ENCODE results near the gene PPP4C. TPM values are rescaled to one million over a fixed set of nuclear protein-coding genes. Genes with fewer than 3 reads are reported as not detected.
"Not testable (repeated sequence)": the region's sequence is repeated elsewhere in the genome, so short reads cannot be mapped to it uniquely, and the experiment has no call there.

PPP4C gene
- polyA plus RNA-seq (2013, experiment 1 of 2; ENCODE audit: insufficient read length), result 116 TPM
- polyA plus RNA-seq (2013, experiment 2 of 2; ENCODE audit: insufficient read length), result 115 TPM

DNA sequence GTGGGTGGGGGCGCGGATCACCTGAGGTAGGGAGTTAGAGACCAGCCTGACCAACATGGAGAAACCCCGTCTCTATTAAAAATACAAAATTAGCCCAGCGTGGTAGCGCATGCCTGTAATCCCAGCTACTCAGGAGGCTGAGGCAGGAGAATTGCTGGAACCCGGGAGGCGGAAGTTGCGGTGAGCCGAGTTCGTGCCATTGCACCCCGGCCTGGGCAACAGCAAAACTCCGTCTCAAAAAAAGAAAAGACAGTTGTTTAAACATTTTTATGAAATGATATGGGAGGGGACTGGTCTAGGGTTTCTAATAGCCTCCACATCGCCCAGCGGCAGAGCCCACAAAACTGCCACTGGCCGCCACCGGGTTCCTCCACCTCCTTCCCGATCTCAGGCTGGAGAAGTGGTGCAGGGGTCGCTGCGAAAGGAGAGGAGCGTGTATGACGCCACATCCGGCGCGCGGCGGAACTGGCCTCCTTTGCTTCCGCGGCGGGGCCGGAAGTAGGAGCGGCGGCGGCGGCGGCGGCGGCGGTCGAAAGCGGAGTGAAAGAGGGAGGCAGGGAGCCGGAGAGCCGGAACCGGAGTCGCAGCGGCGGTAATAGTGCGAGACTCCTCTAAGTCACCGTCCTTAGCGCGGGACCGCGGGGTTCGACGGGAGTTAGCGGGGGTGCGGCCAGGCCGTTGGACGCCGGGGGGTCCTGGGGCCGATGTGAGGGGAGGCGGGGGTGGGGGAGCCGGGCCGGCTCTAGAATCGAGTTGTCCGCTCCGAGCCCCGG lies at the start of gene PPP4C:
Gene PPP4C (plus strand): TSS at position 492 of the 773 bp plus-strand sequence. CDS start 384 bp downstream, outside the sequence.
- DNase-seq, result peak; percentile 89

DNA sequence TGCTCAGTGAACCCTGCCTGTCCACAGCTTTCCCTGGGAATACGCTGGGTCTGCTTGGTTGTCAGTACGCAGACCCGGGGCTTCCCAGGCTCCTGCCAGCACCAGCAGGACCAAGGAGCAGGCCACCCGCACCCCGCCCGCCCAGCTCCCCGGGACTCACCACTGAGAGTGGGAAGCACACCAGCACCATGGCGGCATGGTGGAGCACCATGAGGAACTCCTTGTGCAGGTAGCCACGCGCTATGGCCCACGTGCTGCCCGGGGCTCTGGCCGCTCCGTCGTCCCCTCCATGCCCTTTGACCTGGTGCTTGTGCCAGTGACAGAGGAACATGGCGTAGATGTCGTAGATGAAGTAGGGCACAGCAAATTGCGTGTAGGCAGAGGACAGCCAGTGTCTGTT lies 49.3 kb upstream of the PPP4C start:
- DNase-seq, result no peak

DNA sequence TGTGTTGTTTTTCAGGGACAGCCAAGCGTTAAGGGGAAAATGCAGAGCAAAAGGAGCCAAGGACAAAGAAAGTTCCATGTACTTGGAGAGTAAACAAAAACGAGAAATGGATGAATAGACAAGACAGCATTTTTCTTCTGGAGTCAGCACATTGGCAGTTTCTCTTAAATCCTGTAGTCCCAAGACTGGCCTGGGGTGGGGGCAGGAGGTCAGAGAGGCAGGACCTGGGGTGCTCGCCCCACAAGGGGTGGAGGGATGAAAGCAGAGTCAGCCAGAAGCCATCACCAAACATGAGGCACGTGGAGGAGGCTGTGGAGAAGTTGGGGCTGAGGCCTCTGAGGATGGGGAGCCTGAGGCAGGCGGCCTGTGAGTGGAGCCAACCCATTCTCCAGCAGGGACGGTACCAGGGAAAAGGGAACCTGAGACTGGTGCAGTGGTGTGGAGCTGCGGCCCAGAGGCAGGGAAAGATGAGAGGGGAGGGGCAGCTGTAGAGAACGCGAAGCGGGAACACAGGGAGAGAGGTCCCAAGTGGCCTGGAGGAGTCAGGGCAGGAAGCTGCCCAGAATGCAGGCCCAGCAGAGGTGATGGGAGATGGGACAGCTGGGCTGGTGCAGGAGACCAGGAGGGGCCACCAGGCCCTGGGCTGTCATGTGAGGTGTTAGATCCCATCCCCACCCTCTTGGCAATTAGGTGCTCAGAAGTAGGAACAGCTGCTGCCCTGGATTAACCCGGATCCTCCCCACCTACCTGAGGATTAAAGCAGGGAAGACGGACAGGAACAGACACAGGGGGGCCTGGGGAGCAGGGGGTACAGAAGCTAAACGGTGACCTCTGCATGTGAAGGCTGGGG lies 48.0 kb upstream of the PPP4C start:
- DNase-seq, result no peak

DNA sequence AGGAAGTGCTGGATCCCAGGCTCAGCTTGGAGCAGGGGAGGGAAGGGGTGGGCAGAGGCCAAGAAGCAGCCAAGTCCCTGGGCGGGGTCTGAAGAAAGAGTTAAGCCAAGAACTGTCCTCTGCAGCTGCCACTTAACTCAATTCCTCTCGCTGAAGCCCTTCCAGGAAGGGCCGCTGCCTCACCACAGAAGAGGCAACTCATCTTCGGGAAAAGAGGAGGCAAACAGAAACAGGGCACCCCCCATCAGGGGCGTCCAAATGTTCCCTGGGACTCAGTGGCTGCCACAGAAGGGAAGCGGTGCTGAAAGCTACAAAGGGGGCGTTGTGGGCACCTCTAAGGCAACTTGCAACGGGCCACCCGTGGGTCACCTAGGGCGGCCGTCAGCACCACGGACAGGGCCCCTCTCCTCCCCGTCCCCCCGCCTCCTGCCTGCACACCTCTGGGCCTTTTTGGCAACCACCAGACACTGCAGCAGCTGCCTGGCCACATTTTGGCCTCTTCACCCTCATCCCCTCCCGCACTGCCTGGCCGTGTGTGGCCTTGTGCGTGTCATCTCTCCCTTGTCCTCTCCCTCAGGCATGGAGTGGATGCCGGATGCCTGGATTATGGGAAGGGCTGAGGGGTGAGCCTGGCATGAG lies 47.2 kb upstream of the PPP4C start:
- no peak for DNase-seq

DNA sequence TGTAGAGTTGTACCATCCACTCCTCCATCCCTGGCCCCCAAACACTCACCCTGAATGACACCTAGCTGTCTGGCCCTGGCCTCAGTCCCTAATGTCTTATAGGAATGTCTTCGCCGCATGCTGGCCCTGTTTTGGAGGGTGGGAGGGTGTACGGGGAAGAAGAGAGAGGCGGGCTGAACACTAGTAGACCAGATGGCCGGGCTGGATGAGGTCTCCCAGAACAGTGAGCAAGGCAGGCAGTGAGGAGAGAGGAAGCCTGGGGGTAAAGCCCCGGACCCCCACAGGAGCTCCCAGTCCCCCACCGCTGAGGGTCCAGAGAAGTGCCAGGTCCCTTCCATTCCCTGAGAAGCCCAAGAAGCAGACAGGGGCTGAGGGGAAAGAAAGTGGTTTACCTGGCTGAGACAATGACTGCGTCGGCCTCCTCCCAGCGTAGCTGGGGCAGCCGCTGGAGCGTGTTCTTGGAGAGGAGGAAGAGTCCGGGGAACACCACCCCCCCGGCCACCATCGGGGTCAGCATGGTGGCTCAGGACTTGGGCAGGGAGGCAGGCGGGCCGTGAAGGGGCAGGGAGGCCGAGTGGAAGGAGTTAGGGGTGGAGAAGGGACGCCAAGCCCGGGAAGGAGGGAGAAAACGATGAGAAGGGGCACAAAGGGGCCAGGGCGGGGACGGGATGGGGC lies 45.6 kb upstream of the PPP4C start:
- no peak for DNase-seq

DNA sequence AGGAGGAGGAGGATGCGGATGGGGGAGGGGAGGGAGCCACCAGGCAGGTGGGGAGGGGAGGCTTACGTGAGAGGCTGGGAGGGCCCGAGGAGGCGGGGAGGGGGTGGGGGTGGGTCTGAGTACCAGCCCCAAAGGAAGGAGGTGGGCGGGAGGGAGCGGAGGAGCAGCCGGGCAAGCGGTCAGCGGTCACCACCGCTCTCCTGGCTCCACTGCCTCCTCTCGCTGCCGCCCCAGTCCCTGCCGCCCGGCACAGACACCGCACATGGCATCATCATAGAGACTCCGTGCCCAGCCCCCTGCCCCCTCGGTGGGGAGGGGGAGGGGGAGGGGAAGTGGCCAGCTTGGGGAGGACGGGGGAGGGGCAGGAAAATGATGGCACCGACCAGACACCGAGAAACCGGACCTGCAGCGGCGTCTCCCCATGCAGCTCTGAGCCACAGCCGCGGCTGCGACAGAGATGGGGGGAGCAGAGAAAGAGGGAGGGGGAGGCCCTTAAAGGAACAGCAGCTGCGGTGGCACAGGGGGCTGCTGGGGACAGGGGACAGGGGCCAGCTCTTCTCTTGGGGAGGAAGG lies 44.9 kb upstream of the PPP4C start, which contains the start of gene TLCD3B:
Gene TLCD3B (minus strand): TSS at position 431 of the 573 bp plus-strand sequence. CDS start 744 bp downstream, outside the sequence.
- DNase-seq, result no peak

DNA sequence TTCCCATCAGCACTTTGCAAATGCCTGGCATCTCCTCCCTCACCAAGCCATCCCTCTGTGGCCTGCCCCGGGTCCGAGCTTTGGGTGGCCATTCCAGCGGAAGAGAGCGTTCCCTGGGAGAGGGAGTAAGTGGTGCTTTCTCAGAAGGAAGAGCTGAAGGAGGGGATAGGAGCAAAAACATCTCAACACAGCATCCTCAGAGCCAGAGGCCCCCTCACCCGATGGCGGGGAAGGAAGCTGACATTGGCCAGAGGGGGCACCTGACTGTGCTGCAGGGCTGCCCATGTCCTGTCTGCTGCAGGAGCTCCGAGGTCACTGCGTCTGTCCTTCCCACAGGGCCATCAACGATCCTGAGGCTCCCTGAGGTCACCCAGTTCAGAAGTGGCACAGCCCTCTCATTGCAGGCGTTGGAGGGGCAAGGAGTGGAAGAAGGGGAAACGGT lies 44.3 kb upstream of the PPP4C start:
- DNase-seq, result no peak

DNA sequence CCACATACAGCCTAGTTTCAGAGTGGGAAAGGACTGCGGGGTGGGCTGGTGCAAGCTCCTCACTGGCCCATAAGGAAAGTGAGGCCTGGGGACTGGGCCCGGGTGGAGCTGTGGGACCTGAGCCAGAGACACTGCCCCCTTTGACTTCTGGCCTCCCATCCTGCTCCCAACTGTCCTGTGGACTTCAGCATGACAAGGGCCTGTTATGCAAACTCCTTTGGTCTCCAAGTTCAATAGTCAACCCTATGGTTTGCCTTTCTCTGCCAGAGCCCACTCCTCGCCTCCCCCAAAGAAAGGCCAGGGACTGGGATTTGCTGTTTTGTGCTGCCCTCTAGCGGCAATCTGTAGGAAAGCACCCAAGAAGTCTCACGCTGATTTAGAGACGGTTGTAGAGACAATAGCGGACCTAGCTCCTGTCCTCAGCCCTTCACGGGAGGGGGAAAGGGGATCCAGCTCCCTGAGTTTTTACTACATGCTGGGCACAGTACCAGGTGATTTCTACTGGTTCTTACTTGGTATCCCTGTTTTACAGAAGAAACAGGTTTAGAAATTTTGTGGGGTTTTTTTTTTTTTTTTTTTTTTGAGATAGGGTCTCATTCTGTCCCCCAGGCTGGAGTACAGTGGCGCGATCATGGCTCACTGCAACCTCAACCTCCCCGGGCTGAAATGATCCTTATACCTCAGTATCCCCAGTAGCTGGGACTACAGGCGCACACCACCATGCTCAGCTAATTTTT lies 43.5 kb upstream of the PPP4C start:
- peak; percentile 54 for DNase-seq

DNA sequence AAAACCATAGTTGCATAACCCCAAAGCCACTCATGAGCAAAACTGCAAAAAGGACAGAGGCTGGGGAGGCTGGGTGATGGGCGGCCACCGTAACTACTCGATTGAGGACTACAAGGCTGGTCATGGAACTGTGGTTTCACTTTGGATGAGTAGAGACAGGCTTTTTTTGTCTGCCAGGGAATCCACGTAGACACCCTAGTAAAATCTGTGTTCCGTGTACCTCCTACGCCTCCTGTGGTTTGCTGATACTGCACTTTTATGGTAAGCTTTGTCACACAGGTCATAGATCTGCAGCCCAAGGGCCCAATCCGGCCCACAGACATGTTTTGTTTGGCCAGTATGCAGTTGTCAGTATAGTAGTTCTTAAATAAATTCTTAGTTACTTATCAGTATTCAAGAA lies 42.5 kb upstream of the PPP4C start:
- DNase-seq, result no peak

DNA sequence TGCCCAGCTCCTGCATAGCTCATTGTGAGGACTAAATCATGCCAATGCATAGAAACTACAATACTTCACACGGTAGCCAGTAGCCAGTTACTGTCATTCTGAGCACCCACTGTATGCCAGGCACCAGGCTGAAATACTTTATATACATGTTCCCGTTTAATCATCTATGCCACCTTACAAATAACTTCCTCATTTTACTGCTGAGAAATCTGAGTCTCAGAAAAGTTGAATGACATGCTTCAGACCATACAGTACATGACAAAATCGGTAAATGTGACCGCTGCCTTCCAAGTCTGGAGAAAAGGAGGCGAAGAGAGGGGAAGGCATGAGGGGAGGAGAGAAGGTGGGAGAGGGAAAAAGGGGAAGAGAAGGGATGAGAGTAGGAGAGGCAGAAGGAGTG lies 35.6 kb upstream of the PPP4C start:
- DNase-seq, result no peak

DNA sequence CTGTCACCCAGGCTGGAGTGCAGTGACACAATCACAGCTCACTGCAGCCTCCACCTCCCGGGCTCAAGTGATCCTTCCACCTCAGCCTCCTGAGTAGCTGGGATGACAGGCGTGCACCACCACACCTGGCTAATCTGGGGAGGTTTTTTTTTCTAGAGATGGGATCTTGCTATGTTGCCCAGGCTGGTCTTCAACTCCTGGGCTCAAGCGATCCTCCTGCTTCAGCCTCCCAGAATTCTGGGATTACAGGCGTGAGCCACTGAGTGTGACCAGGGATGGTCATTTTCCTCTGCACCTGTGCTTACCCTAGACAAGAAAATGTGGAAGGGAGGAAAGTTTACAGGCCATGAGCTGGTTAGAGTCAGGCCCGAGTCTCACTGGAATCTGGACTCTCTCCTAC lies 35.1 kb upstream of the PPP4C start:
- not testable (repeated sequence) for DNase-seq

DNA sequence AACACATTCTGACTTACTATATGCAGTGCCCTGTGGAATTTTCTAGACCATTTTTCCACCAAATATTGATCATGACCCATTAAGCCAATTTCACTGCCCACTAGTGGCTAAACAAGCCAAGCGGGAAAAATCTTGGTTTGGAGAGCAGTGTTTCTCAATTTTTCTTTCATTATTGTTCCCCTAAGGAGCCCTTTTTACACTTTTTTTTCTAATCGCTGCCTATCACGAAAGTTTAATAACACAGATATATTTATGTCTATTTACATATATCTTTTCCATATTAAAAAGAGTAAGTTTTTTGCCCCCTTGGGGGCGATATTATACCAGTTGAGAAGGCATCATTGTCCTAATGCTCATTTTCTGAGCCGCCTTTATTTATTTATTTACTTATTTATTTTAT lies 34.0 kb upstream of the PPP4C start:
- peak; percentile 36 for DNase-seq

DNA sequence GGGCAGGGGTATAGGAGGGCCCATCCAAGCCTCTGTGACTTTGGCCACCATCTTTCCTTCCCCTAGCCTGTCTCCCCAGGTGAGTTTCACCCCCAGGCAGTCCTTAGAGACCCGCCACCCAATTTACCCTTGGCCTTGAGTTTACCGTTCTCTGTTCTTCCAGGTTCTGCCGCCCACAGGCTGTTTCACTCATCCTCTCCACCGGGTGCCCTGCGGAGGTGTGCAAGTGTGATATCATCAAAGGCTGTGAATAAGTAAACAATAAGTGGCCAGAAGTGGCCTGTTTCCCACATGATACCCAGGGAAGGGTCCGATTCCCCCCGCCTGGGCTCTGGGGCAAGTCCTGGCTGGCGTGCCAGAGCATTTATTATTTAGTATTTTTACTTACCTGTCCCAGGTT lies 29.6 kb upstream of the PPP4C start:
- no peak for DNase-seq

DNA sequence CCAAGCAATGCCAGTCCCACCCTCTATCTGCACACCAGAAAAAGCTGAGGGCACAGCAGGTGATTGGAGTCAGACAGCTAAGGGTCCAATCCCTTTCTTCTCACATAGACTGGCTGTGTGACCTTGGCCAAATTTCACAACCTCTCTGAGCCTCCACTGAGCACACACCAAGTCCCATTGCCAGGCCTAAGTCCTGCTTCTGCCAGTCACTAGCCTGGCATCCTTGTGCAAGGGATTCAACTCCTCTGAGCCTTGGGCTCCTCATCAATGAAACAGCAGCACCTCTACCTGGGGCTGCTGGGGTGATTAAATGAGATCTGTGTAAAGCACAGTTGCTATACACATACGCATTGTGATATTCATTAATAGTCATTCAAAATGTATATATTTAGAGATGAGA lies 29.2 kb upstream of the PPP4C start:
- DNase-seq, result no peak

DNA sequence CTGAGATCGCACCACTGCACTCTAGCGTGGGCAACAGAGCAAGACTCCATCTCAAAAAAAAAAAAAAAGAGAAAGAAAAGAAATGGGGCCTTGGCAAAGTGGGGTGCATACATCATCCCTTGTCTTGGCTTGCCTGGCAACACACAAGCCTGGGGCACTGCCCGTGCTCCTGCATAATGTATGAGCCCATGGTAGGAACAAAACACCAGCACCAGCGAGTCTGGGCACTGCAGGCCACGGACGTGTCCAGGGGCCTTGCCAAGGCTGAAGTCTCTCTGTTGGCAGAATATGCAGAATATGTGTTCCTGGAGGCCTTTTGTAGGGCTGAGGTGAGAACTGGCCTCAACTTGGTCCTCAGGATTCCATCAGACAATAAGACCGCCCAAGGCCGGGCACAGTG lies 25.9 kb upstream of the PPP4C start:
- no peak for DNase-seq

DNA sequence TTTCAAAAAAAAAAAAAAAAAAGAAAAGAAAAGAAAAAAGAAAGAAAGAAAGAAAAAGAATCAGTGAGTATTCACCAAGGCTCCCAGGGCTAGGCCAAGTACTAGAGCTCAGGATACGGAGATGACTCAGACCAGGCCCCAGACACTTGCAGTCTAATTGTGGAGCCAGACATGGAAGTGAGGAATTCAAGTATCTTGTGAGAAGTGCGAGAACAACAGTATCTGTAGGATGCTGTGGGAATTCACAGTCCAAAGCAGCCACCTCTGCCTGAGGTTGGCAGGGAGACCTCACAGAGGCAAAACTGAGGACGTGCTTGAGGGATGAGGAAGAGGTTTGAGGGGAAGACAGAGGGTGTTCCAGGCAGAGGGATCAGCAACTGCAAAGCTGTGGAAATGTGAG lies 24.3 kb upstream of the PPP4C start:
- peak; percentile 64 for DNase-seq

DNA sequence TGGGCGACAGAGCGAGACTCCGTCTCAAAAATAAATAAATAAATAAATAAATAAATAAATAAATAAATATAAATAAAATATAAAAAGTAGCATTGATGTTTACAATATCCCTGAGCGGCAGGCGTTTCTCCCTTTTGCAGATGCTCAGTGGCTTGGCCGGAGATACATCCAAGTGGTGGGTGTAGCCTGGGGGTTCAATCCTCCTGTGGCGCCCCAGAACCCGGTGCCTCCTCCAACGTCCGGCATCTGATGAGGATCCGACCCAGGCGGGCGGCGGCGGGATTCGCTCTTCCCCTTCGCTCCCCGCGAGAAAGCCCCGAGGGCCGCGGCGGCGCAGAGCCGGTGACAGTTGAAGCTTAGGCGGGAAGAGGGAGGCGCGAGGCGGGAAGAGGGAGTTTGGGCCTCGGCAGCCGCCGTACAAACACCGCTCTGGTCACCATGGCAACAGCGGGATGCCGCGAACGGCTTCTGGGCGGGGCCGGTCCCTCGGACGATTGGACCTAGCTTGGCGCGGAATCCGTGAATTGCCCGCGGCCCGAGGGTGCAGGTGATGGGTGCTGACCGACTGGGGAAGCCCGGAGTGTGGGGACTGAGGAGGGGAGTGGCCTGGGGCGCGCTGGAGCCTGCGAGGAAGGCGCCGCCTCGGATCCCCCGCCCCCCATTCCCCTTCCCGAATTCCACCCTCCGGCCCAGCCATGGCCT lies 23.0 kb upstream of the PPP4C start:
- peak; percentile 91 for DNase-seq

DNA sequence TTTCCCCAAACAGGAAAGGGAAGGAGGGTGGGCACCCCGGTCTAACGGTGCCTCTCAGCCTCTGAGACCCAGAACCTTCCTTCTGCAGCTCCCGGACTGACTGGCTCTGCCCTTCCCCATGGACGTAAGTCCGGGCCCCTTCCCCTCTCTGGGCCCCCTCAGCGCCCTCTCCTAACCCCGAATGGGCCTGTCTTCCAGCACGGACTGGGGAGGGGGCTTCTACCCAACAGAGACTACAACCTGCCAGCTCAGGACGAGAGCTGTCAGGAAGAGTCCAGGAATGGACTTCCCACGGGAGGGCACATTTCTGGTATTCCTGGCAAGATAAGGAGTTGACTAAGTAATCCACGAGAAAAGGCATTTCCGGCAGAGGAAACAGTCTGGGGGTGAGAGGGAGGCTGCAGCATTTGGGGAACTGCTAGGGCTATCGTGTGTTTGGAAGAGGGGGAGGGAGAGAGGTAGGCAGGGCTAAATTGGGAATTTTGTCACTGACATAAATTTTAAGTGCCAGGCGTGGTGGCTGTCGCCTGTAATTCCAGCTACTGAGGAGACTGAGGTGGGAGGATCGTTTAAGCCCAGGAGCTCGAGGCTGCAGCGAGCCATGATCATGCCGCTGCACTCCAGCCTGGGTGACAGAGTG lies 22.3 kb upstream of the PPP4C start:
- DNase-seq, result peak; percentile 52

DNA sequence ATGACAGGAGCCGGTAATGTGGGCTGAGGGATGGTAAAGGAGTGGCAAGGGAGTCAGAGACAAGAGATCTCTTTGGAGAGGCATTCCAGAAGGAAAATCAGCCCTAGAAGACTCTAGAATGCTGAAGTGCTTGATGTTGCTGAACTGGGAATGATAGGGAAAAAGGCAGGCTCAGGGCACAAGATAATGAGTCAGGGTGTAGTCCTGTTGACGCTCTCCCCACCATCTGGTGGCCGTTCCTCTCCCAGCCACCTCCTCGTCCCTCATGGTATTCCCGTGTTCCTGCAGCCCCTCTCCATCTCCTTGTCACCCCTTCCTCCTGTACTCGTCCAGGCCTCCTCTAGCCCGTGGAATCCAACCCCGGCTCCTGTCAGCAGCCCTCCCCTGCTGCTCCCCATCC lies 21.3 kb upstream of the PPP4C start:
- no peak for DNase-seq

DNA sequence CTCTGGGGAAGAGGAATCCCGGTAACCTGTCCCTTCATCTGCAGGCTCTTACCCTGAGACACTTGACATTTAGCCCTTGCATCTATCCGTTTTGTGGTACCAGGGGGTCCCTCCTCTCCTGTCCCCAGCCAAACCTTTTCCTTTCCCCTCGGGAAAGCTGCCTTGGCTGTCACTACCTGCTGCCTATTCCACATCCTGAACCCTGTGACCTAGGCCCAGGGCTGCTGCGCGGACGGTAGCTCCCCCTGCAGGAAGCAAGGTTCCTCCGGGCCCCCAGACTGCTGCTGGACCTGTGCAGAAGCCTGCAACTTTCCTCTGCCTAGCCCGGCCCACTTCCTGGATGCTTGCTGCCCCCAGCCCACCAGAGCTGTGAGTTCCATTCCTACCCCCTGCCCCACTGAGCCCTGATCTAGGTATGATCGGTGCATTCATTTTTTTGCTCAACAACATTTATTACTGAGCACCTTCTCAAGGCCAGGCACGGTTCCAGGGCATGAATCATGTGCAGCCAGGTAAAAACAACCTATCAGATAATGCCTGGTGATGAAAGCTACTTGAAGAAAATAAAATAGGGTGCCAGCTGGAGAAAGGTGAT lies 20.7 kb upstream of the PPP4C start:
- no peak for DNase-seq

Measured in fibroblast of skin of abdomen (primary cell).